ELR (cell line): ENCODE data around the gene NT5C1B.
"Not testable (repeated sequence)": the region's sequence is repeated elsewhere in the genome, so short reads cannot be mapped to it uniquely, and the experiment has no call there.

Source experiments
- DNase-seq: peaks from one replicate; pipeline ENCODE4 v3.0.0-alpha.2; 2015; ENCODE audit warnings: low read depth

NT5C1B gene

DNA sequence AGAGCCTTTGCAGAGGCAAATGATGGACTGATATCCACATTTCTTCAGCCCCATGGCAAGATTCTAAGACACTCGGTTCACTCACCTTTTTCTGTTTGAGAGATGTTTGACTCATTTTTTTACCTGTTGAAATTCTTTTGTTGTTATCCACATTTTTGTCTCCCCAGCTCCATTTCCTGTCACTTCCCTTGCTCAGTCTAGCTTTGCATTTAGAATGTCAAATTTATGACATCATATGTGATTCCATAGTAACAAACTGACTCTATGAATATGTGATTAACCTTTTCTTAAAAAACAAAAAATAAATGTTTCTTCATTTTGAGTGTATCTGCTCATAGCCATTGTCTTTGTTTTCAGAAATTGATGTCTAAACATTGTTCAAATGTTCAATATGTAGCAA is at the start of gene NT5C1B:
TSS of gene NT5C1B (minus strand) at position 216 of the 400 bp plus-strand sequence. CDS start at position 115, 101 bp downstream.
- no peak for DNase-seq

DNA sequence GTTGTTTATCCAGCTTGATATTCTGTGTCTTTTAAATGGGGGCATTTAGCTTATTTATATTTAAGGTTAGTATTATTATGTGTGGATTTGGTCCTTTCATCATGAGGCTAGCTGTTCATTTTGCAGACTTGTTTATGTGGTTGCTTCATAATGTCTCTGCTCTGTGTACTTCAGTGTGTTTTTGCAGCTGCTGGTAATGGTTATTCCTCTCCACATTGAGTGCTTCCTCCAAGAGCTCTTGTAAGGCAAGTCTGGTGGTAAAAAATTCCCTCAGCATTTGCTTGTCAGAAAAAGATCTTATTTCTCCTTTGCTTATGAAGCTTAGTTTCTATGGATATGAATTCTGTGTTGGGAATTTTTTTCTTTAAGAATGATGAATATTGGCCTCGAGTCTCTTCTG is 47.8 kb upstream of the NT5C1B start:
- no peak for DNase-seq

DNA sequence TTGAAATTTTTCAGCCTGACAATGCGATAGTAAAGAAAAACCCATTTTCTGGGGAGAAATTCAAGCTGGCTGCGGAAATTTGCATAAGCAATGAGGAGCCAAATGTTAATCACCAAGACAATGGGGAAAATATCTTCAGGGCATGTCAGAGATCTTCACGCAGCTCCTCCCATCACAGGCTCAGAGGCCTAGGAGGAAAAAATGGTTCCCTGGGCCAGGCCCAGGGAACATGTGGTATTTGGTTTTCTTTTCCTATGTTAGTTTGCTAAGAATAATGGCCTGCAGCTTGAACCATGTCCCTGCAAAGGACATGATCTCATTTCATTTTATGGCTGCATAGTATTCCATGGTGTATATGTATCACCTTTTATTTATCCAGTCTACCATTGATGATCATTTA is 43.3 kb upstream of the NT5C1B start:
- not testable (repeated sequence) for DNase-seq

DNA sequence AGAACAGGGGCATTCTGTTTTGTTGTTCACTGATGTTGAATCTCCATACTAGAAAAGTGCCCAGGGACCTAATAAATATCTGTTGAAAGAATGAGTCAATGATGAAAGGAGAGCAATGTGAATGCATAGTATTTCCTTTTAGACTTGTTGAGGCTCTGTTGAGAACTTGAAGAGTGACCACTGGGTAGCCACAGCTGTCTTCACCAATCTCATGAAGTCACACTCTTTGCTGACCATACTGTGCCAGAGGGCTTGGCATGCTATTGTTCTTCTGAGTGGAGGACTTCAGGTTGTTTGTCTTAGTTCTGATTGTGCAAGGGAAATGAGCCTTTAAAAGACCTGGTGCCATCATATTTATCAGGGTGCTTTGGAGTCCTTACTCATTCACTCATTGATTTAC is 41.6 kb upstream of the NT5C1B start:
- peak; percentile 10 for DNase-seq

DNA sequence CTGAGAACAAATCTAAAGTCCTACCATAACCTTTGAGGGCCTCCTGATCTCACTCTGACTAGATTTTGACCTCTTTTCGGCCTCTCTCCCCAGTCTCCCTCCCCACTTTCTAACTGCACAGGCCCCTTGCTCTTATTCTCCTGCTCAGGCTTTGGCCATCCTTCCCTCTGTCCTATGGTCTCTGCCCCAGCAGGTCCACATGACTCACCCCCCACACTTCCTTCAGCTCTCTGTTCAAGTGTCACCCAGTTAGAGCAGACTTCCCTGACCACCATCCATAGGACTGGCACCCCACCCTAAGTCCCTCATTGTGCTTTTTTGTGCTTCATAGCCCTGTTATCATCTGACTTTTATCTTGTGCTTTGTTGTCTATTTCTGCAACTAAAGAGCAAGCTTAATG is 41.2 kb upstream of the NT5C1B start:
- DNase-seq, result peak; percentile 51

DNA sequence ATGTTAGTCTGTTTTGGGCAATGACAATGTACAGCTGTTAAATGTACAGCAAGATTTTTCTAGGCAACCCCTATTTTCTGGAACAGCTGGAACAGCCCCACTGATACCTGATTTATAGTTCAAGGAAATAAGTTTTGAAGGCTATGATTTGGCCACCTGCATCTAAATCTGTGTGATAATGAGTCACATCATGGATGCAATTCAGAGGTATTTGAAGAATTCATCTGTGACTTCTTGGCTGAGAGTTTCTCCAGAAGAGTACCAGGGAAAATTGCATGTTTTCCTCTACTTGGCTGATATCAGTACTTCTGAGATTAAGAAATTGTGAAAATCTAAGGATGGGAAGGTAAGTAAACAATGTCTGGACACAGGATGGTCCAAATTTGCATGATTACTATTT is 40.7 kb upstream of the NT5C1B start:
- DNase-seq, result peak; percentile 65

DNA sequence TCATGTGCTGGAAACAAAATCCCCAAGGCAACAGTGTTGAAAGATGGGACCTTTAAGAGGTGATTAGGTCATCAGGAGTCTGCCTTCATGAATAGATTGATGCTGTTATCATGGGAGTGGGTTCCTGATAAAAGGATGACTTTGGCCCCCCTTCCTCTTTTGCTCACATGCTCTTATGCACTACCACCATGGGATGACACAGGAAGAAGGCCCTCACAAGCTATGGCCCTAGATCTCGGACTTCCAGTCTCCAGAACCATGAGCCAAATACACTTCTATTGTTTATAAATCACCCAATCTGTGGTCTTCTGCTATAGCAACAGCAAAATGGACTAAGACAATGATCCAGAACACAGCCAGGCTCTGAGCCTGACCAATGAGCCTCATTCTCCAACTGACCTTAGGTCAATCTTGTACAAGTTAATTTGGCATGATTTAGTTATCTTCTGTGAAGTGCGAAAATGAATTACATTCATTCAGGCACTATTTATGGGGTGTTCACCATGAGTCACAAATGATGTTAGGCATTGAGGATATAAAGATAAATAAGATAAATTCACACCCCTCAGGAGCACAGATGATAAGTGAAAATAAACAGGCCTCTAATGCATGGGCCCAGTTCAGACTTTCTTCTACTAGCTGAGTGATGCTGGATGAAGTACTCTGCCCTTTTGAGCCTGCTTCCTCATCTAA is 37.7 kb upstream of the NT5C1B start:
- DNase-seq, result no peak

DNA sequence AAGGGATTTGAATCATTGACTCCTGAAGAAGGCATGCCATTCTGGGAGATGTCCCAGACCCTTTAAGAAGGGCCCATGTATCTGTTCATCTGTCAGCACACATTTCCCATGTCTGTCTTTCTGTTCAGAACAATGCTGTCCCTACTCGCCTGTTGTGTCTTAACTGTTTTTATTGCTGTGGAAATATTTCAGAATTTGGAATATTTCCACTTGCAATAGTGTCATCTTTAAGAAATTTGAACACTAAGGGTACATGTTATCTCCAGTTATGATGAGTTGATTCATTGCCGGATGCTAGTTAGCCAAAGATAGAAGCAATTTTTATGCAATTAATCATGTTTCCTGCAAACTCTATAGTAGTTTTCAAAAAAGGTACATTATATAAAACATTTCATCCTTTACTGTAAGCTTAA is 36.9 kb upstream of the NT5C1B start:
- DNase-seq, result peak; percentile 76

DNA sequence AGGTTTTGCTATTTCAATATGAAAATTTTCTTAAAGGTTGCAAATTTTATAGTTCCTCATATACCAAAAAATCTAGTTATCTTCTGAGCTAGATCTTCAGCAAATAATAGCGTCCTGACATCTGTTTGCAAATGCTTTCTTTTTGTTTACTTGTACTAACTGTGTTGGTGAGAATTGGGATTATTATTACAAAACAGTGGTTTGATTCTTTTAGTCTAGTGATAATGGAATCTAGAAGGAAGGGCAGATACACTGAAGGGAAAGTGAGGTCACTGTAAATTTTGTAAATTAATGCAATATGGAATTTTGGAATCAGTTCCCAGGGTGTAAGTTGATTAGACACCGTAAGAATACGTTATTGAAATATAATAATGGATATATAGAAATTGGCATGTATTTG is 36.2 kb upstream of the NT5C1B start:
- DNase-seq, result no peak

DNA sequence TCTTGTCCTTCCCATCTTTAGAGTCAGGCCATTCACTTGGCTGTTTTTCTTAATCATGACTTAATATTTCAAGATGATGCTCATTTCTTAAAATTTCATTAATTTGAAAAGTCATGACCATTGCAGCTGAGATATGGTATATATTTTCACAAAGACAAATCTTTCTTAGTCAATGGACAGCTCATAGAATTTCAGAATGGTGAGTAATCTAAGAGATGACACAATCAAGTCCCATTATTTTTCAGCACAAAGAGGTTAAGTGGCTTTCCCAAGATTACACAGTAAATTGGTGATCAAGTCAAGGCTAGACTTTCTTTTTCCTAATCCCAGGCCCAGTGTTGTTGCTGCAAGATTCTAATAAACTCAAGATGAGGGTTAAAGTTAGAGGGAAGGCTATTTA is 34.4 kb upstream of the NT5C1B start:
- peak; percentile 83 for DNase-seq

DNA sequence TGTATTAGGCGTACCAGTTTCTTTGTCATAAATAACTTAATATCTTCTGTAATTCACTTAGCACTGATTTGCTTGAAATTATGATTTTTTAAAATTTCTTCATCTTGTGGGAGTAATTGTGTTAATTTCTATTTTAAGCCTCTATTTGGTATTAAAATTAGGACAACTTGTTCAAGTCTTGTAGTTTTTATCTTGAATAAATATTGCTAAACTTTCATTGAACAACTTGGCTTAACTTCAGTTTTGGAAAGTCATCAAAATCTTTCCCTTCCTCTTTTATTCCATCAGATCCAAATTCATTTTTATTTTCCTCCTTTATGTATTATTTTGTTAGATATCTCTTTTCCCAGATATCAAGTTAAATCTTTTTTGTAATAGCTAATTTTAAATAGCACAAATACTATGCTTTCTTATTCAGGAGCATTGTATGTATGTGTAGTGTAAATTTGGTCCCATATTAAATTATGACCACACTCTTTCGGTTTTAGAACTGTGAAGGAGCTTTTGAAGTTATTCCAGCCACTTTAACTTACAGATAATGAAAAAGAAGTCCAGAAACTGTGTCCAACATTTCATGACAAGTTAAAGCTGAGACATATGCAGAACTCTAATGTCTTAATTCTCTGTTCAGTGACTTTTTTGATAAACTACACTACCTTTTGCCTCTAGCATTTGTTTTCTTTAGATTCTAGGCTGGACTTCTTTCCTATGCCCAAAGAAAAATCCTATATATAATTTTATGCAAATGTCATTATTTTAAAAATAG is 31.7 kb upstream of the NT5C1B start:
- no peak for DNase-seq

DNA sequence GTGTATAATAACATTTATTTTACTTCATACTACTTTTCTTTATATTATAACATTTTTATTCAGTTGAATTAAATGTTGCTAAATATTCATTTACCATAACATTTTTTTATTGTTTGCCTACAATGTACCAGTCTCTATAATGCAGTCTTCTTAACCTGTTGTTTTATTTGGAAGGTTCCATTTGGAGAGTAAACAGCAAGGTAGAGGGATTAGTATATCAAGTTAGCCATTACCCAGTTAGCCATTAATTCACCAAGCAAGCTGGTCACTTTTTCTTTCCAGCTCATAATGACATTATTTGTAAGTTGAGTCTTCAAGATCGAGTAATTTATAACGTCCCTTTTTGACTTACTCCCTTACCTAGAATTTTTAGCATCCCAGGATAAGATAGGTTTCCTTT is 29.7 kb upstream of the NT5C1B start:
- DNase-seq, result no peak

DNA sequence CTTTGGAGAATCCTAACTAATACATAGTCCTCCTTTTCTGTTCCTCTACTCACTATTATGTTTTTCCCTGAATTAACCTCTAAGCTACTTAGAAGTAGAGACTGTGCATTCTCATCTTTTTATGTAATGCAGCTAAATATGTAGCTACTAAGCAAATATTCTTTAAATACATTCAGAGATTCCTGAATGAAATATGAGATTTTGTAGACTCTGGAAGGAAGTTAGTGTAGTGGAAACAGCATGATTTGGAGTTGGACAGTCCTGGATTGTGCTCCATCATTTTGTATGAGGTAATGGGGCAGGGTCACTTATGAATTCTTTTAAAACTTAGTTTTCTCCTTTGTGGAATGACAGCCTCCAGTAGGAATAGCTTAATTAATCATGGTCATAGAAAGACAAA is 24.7 kb upstream of the NT5C1B start:
- DNase-seq, result no peak

DNA sequence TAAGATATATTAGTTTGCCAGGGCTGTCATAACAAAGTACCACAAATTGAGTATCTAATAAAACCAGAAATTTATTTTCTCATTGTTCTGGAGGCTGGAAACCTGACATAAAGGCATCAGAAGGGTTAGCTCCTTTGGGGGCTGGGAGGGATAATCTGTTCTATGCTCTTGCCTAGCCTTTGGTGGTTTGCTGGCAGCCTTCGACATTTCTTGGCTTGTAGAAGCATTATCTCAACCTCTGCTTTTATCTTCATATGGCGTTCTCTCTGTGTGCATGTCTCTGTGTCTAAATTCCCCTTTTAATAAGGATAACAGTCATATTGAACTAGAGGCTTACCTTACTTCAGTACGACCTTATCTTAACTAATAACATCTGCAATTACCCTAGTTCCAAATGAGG is 22.8 kb upstream of the NT5C1B start:
- DNase-seq, result no peak

DNA sequence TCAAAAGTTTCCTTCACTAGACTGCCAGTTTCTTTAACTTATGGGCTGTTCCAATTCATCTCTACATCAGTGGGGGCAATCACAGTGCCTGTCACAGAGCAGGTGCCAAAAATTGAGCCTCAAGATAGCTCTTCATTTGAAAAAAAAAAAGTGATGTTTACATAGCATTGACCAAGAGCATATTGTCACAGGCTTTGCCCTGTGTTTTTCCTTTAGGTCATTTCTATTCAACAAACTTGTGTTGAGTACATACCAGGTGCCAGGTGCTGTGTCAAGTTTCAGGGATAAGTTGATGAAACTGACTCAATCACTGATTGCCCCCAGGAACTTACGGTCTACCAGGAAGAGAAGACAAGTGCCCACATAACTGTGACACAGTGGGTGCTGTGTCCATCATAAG is 22.2 kb upstream of the NT5C1B start:
- DNase-seq, result no peak

DNA sequence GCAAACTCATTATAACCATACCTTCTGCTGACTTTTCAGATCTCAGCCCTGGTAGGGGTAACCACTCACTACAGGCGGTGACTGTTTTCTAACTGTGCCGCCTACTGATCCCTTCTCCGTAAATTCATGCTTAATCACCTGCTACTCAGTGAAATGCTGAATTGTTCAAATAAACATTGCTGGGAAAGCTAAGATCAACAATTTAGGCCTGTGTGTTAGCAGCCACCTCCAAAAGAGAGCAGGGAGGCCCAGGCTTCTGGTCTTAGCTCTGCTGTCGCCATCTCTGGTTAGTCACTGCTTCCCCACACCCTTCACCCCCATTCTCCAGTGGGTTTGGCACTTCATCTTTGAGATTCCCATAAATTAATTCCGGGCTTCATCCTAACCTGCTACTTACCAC is 21.8 kb upstream of the NT5C1B start:
- DNase-seq, result no peak

DNA sequence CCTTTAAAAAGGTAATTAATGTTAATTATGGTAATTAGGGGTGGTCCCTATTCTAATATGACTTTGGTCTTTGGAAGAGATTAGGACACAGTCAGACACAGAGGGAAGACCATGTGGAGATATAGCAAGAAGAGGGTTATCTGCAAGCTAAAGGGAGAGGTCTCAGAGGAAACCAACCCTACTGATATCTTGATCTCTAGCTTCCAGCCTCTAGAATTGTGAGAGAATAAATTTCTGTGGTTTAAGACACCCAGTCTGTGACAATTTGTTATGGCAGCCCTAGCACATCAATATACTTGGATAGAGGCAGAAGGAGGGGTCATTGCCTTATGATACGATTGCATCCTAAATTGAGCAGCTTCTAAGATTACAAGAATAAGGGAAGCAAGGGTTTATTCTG is 21.3 kb upstream of the NT5C1B start:
- no peak for DNase-seq

DNA sequence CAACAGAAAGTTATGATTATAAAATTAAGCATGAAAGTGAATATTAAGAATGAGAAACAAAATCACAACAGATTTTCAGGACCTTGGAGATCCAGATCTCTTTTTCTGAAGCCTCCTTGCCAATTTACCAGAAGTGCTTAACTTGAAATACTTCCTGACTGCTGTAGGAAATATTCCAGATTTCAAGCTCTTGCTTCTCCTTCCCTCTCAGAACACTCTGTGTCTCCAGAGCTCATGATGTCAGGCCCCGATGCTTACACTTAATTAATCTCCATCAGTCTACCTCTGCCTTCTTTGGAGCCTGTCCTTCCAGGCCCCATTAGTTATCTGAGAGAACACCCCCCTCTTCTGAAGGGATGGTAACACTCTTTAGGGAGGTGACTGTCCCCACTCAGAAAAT is 20.7 kb upstream of the NT5C1B start:
- no peak for DNase-seq

DNA sequence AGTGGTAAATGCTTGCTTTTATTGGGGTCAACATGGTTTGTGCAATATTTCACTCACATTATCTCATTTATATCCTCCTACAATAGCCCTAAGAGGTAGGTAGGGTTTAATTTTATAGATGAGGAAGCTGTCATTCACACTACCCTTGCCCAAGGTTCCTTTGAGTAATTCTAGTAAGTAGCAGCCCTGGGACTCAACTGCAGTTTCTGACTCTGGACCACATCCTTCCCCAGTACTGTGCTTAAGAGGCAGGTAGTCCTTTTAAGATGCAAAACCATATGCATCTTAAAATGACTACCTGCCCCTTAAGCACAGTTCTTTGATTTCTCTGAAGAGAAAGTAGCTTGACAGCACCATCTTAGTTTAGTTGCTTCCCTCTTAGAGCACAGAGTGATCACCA is 15.7 kb upstream of the NT5C1B start:
- DNase-seq, result no peak

DNA sequence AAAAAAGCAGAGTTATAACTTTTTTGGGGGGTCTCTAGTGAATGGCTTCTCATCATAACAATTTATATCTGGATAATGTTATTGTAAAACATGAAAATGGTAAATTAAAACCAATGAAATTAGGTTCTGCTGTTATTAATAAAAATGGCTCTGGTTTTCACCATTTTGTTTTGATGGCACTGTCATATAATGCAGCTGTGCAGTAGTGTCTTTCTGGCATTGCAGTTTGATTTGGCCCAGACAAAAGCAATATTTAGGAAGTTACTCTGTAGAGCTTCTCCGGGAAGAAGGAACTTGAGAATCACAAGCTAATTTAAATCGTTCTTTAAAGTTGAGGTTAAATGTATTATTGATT is 15.1 kb upstream of the NT5C1B start:
- no peak for DNase-seq

DNA sequence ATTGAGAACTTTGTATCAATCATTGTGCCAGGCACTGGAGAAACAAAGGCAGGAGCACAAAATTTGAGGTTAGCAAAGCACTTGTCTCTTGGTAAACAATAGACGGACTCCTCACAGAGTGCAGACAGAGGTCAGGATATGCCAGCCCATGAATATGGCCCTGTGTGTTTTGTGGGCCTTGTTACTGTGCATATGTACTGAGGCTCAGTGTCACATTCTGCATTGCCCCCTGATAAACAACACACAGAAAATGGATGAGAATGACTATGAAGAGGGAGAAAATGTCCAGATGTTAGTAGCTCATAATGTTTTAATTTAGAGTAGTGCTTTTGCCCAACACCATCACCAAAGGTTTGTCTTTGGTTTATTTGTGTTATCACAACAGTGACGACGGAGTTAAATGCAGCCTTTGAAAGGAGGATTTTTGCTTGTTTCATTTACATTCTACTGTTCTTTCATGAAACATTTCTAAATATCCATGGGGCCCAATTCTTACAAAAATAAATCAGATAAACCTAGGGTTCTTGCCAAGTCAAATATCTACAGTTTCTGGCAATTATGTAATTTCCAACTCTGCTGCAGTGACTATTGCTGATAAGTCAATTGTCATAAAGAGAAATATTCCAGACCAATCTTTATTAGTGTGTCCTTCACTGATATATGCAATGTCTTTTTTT is 14.6 kb upstream of the NT5C1B start:
- DNase-seq, result no peak

DNA sequence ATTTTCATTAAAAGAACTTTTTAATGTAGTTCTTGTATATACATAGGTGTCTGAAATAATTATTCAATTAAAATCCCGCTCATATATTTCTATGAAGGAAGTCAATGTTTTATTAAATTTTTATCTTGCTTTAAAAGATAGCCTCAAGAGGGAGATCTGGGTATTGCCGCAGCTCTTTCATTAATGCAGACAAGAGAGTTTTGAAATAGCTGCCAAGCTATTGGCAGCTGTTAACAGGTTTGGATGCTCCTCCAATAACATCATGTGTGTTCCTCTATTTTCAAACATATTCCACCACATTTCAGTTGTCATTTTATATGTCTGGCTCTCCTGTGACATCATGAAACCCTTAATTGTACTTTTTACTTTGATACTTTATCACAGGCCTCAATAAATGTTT is 12.9 kb upstream of the NT5C1B start:
- DNase-seq, result no peak

DNA sequence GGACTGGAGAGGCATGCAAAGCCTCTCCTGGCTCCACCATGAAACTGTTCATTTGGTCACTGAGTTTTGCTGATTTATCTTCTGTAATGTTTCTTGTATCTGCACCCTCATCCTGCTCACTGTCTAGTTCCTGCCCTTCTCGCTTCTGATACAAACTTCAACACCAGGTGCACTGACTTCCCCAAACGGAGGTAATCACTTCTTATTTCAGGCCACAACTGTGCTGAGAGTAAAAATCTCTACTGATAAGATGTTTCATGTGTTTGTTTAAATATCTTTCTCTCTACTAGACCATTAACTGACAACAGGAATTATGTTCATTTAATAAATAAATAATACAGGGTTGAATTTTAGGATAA is 10.9 kb upstream of the NT5C1B start:
- no peak for DNase-seq
